Panc1 (cell line): Measurements from ENCODE around the gene MUC2. TPM values are rescaled to one million over a fixed set of nuclear protein-coding genes. Genes with fewer than 3 reads are reported as not detected.
A peak's percentile ranks its signal among the peaks of the same experiment; 100 is the strongest.

Experiments
- ATAC-seq: fragments of 200-7000 bp; cut with Tn5 transposase; 2 replicates; pipeline ENCODE4 v1.9.1; 2020; ENCODE audit warnings: mild to moderate bottlenecking, moderate library complexity
- BruUV-seq: library from RNA; stranded (reverse); fragments of 400-500 nt; replicated peaks from 2 replicates; lab custom pipeline; 2021; lab: Mats Ljungman, UMichigan
- CTCF ChIA-PET: fragments of 300-600 bp; sonication (Branson Sonifier 250); formaldehyde crosslinking; loops from one replicate; lab custom pipeline; 2022; ENCODE audit warnings: antibody characterized with exemption; lab: Charles Lee
- POLR2A ChIA-PET: fragments of 300-600 bp; sonication (Branson Sonifier 250); formaldehyde crosslinking; loops from one replicate; lab custom pipeline; 2022; ENCODE audit warnings: antibody characterized with exemption; lab: Charles Lee
- DNase-seq: peaks from one replicate; pipeline ENCODE4 v3.0.0-alpha.2; 2010; ENCODE audit warnings: low read depth, low spot score
- H3K27ac ChIP-seq: 2 replicates; pipeline ENCODE4 v1.5.1; 2011; ENCODE audit warnings: mild to moderate bottlenecking, low read length, inconsistent platforms
- H3K27me3 ChIP-seq: fragments of 200-500 bp; sonication (Bioruptor generic); 2 replicates; pipeline ENCODE4 v1.6.0; 2014; ENCODE audit warnings: low read length, inconsistent platforms; ENCODE audit not compliant: control insufficient read depth, insufficient read depth
- H3K36me3 ChIP-seq: fragments of 200-500 bp; sonication (Bioruptor generic); 2 replicates; pipeline ENCODE4 v1.5.1; 2014; ENCODE audit warnings: inconsistent platforms, mild to moderate bottlenecking, low read length, moderate library complexity; ENCODE audit not compliant: control insufficient read depth, insufficient read depth
- H3K4me1 ChIP-seq: 2 replicates; pipeline ENCODE4 v1.5.1; 2011; ENCODE audit warnings: inconsistent platforms, mild to moderate bottlenecking, low read length, moderate library complexity; ENCODE audit not compliant: control insufficient read depth, insufficient read depth
- H3K4me3 ChIP-seq, 2 experiments: 2 replicates each; pipeline ENCODE4 v1.5.1; 2011 to 2012; ENCODE audit warnings: low read depth in 2 of 2, low read length in 2 of 2, mild to moderate bottlenecking in 2 of 2, inconsistent platforms in 1 of 2, moderate library complexity in 1 of 2
- H3K9me3 ChIP-seq: fragments of 200-500 bp; sonication (Bioruptor generic); 2 replicates; pipeline ENCODE4 v1.5.1; 2014; ENCODE audit warnings: low read depth, mild to moderate bottlenecking, inconsistent platforms, low read length, moderate library complexity; ENCODE audit not compliant: control insufficient read depth, insufficient read depth
- POLR2AphosphoS5 ChIP-seq: IDR thresholded peaks from 2 replicates; pipeline ENCODE4 v1.6.1; 2012; ENCODE audit warnings: mild to moderate bottlenecking, low read depth, low read length, moderate library complexity
- SIN3A ChIP-seq: IDR thresholded peaks from 2 replicates; pipeline ENCODE4 v1.6.1; 2012; ENCODE audit warnings: low read depth, mild to moderate bottlenecking, low read length, moderate library complexity, borderline replicate concordance; ENCODE audit not compliant: insufficient read depth
- TCF7L2 ChIP-seq: IDR thresholded peaks from 2 replicates; pipeline ENCODE4 v1.6.1; 2011; ENCODE audit warnings: mild to moderate bottlenecking, low read depth, low read length, inconsistent platforms
- in situ Hi-C: cut with HindIII; loops from 2 replicates; pipeline ENCODE4 v1.10.0; 2016; ENCODE audit warnings: low sequenced_read_pairs, low pct_unique_long_range_greater_than_20kb
- intact Hi-C: fragments of 100-400 bp; cut with micrococcal nuclease; formaldehyde crosslinking; loops from one replicate; pipeline ENCODE4 v1.10.0; 2022; ENCODE audit not compliant: unreplicated experiment
- total RNA-seq: library from RNA; stranded (reverse); gene quantifications from one replicate; pipeline ENCODE4 v1.2.1, GENCODE V29; 2021; ENCODE audit not compliant: unreplicated experiment
- TF ChIP-seq, protein P1 (sequence below): fragments of 450-650 bp; IDR thresholded peaks from 2 replicates; pipeline ENCODE4 v1.5.1; 2017; ENCODE audit warnings: mild to moderate bottlenecking
- TF ChIP-seq, protein P2 (sequence below), 2 experiments: IDR thresholded peaks; 2 replicates each; pipeline ENCODE4 v1.6.1; 2011 to 2012; ENCODE audit warnings: low read depth in 2 of 2, control low read depth in 1 of 2, low read length in 1 of 2, mild to moderate bottlenecking in 1 of 2, moderate library complexity in 1 of 2; ENCODE audit not compliant: insufficient read depth in 1 of 2

Gene MUC2
- total RNA-seq, 1 experiment from 2014 or later, result 0.08 TPM

DNA sequence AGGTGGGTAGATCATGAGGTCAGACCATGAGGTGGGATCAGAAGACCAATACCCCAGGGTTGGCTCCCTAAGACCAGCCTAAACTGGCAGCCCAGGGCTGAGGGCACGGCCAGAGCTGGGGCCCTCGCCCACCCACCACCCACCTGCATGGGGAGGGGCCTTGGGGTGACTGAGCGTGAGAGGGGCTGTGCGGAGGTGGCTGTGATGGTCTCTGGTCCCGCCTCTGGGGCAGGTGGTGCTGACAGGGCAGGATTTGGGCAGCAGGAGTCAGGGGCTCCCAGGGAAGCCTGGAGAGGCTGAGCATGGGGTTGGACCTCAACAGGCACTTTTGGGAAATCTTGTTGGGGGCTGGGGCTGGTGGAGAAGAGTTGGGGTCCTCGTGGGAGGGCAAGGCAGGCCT, 43.3 kb downstream of the MUC2 start:
- ChIA-PET CTCF (no interaction called here), POLR2A (no interaction called here)
- Histone ChIP-seq H3K4me1 (peaks cover 27% of the 10 kb centered on the region), H3K9me3 (no peaks in the 10 kb centered on the region), H3K4me3 (no peak overlapping the region), H3K36me3 (no peaks in the 10 kb centered on the region), H3K27me3 (no peaks in the 10 kb centered on the region), H3K27ac (no peak overlapping the region)
- no peak for ATAC-seq
- TF ChIP-seq, protein P1, sequence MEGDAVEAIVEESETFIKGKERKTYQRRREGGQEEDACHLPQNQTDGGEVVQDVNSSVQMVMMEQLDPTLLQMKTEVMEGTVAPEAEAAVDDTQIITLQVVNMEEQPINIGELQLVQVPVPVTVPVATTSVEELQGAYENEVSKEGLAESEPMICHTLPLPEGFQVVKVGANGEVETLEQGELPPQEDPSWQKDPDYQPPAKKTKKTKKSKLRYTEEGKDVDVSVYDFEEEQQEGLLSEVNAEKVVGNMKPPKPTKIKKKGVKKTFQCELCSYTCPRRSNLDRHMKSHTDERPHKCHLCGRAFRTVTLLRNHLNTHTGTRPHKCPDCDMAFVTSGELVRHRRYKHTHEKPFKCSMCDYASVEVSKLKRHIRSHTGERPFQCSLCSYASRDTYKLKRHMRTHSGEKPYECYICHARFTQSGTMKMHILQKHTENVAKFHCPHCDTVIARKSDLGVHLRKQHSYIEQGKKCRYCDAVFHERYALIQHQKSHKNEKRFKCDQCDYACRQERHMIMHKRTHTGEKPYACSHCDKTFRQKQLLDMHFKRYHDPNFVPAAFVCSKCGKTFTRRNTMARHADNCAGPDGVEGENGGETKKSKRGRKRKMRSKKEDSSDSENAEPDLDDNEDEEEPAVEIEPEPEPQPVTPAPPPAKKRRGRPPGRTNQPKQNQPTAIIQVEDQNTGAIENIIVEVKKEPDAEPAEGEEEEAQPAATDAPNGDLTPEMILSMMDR, result no peak
- TF ChIP-seq, protein P2, sequence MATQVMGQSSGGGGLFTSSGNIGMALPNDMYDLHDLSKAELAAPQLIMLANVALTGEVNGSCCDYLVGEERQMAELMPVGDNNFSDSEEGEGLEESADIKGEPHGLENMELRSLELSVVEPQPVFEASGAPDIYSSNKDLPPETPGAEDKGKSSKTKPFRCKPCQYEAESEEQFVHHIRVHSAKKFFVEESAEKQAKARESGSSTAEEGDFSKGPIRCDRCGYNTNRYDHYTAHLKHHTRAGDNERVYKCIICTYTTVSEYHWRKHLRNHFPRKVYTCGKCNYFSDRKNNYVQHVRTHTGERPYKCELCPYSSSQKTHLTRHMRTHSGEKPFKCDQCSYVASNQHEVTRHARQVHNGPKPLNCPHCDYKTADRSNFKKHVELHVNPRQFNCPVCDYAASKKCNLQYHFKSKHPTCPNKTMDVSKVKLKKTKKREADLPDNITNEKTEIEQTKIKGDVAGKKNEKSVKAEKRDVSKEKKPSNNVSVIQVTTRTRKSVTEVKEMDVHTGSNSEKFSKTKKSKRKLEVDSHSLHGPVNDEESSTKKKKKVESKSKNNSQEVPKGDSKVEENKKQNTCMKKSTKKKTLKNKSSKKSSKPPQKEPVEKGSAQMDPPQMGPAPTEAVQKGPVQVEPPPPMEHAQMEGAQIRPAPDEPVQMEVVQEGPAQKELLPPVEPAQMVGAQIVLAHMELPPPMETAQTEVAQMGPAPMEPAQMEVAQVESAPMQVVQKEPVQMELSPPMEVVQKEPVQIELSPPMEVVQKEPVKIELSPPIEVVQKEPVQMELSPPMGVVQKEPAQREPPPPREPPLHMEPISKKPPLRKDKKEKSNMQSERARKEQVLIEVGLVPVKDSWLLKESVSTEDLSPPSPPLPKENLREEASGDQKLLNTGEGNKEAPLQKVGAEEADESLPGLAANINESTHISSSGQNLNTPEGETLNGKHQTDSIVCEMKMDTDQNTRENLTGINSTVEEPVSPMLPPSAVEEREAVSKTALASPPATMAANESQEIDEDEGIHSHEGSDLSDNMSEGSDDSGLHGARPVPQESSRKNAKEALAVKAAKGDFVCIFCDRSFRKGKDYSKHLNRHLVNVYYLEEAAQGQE (IDR thresholded peaks at IDR 0.05; ENCODE audit: insufficient read depth in 1 of 2, low read depth in 2 of 2, low read length in 1 of 2), result no peak
- TF ChIP-seq POLR2AphosphoS5 (no peak), TCF7L2 (no peak), SIN3A (no peak)
- no peak for DNase-seq
- BruUV-seq, result no TSS peak
- in situ Hi-C loops (no loop called here), intact Hi-C loops (loop anchor here (10.0 kb wide), 1 partner anchor 107 kb away; the partner anchor contains the start of gene MUC5B)

DNA sequence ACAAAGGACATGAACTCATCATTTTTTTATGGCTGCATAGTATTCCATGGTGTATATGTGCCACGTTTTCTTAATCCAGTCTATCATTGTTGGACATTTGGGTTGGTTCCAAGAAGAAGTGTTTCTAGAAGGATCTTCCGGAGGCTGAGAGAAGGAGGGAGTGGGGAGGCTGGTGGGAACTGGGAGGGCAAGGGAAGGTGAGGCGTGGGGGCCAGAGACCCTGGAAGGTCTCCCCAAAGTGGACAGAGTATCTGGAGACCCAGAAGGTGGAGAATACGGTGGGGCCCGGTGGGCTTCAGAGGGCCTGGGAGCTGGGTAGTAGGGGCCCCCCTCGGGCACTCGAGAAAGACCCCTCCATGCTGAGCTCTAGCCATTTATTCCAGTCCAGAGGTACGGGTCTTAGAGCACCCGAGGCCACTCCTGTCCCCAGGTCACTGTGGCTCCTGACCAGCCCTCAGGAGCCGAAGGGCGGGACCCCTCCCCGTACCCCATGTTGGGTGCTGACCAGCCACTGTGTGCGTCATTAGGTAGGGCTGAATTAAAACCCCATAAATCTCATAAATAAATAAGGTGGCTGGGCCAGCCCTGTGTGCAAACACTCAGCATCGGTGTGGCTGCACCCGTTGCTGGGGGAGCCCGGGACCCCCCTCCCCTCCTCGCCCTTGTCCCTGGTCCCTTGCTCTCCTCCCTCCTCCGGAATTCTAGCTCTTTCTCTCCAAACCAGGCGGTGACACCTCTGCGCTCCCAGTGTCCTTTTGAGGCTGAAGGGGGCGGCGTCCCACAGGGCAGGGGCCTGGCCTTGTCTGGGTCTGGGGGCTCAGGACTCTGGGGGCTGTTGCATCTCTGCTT, 44.3 kb downstream of the MUC2 start:
- H3K27ac ChIP-seq, result 0 out of 2 replicates have a peak overlapping the region, but pooled peaks have one; percentile 7
- peaks cover 27% of the 10 kb centered on the region for H3K4me1 ChIP-seq
- POLR2A ChIA-PET, result no interaction called here
- DNase-seq (no peak), ATAC-seq (no peak)
- CTCF ChIA-PET, result no interaction called here
- TF ChIP-seq SIN3A (no peak), POLR2AphosphoS5 (no peak), TCF7L2 (no peak)
- TF ChIP-seq, protein P2 (IDR thresholded peaks at IDR 0.05; ENCODE audit: insufficient read depth in 1 of 2, low read depth in 2 of 2, low read length in 1 of 2), result no peak
- TF ChIP-seq, protein P1, result no peak
- H3K9me3 ChIP-seq, result no peaks in the 10 kb centered on the region
- H3K4me3 ChIP-seq, result no peak overlapping the region
- intact Hi-C loops (loop anchor here (10.0 kb wide), 1 partner anchor 106 kb away; the partner anchor contains the start of gene MUC5B), in situ Hi-C loops (no loop called here)
- H3K36me3 ChIP-seq, result no peaks in the 10 kb centered on the region
- no TSS peak for BruUV-seq
- H3K27me3 ChIP-seq, result no peaks in the 10 kb centered on the region
